Left kidney (tissue), 2 donors: ENCODE measurements around the gene OCRL. TPM values are rescaled to one million over a fixed set of nuclear protein-coding genes. Genes with fewer than 3 reads are reported as not detected.

Source experiments
- DNase-seq: peaks from one replicate; pipeline ENCODE4 v3.0.0-alpha.2; 2013
- polyA plus RNA-seq: library from polyadenylated mRNA; unstranded; fragments of 120-200 nt; gene quantifications from one replicate; pipeline ENCODE4 v1.2.1, GENCODE V29; 2013; ENCODE audit not compliant: insufficient read length

The OCRL gene
- polyA plus RNA-seq, 1 donor, result 35.8 TPM

DNA sequence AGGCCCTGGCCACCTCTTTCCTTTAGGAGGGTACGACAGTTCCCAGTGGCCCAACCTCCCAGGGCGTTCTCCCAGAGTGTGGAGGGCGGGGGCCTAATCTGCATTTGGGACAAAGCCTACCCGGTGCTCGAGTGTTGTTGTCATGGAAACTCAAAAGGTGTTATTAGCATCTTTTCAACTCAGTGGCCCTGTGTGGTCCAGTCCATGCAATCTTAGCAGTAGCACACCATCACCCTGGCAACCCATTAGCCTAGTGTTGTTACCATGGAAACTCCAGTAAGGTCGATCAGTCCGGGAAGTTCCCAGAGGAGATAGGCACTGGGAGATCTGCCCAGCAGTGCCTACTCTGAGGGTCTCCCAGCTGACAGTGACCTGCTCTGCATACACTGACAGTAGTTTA lies 94.5 kb downstream of the OCRL start:
- DNase-seq, result no peak

GRCh38 chrX:129636175-129636681 lies 96.2 kb downstream of the OCRL start:
- no peak for DNase-seq

DNA sequence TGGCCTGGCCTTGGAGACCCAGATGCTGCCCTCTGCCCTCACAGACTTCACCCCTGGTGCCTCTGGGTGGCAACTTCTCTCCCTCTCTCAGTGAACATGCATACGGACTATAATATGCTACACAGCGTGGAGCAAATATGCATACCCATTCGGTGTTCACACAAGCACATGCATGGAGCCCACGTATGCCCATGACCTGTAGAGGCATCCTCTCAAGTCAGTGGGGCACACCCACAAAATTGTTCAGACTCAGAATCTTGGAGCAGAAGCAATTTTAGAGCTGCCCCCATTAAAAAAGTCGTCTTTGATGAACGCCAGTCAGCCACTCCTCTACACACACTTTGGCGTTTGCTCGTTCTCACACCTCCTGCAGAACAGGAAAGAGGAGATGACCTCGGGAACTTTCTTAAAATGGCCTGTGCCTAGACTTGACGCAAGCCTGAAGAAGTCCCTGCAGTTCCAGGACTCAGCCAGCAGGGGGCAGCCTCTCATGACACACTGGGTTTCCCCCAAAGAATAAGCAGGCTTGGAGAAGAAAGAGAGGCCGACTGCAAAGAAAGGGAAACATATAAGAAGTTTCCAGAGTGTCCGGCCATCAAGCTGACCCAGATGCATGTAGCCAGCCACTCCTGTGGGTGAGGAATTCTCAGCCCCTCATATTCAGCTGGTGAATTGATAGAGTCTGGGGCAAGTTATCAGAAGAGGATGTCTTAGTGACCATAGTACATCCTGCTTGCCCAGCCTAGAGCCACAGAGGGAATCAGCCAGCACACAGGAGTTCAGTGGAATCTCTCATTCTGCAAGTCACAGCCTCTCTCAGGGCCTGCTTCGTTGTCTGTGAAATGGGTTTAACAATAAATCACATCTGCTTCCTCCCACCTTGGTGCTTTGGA lies 97.4 kb downstream of the OCRL start:
- DNase-seq, result peak; percentile 65

DNA sequence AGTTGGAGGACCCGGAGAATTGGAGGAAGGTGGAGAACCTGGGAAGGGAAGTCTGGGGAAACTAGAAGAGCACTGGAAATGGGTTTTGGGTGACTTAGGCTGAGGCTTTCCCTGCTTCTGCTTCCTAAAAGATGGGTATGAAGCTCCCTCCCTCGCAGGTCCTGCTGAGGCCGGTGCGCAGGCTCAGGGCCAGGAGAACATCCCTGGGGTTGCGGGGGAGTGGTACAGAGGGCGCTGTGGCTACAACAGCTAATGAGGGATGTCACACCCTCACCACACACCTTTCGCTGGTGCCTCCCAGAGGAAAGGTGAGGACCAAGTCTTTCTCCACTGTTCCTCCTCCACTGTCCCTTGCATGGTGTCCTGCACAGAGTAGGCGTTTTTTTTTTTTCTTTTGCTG lies 98.9 kb downstream of the OCRL start:
- no peak for DNase-seq

DNA sequence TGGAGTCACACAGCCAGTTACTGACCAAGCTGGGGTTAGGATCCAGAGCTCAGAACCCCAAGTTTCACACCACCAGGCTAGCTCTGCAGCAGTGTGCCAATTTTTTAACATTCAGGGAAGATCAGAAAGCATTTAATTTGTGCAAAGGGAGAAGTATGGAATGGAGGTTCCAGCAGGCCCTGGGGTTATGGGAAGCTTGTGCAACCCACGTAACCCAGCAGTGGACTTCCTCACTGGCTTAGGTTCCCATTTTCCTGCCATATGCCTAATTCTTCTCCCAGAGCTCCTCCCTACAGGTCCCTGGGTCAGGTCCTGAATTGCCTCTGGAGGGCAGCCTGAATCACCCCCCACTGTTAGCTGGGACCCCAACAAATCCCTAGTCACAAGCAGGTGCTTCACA lies 100.7 kb downstream of the OCRL start:
- no peak for DNase-seq

- no peak for DNase-seq
Observed at GRCh38 chrX:129641469-129641868, 101.4 kb downstream of the OCRL start.

DNA sequence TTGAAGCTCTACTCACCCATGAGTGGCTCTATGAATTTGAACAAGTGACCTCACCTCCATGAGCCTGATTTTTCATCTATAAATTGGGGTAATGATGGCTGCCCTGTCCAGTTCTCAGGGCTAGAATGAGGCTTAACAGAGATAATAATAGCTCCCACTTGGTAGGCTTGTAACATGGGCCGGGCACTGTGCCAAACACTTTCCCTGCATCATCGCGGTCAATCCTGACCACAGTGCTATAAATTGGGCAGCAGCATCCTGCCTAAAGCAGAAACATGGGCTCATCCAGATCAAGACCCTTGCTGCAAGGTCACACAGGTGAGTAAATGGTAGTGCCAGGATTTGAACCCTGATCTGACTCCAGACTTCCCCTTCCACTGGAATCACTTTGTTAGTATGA lies 101.9 kb downstream of the OCRL start:
- no peak for DNase-seq

Other genes with a start within 250 kb of the OCRL start
- 125 TPM for gene SMARCA1, start 16.8 kb upstream of the OCRL start, polyA plus RNA-seq
- gene APLN, start 114.7 kb downstream of the OCRL start, polyA plus RNA-seq, result 4.4 TPM
- gene XPNPEP2, start 198.7 kb downstream of the OCRL start, polyA plus RNA-seq, result 81.5 TPM
- gene SASH3, start 239.7 kb downstream of the OCRL start, polyA plus RNA-seq, result 1.3 TPM